ENCODE results near the gene HMGCL. TPM values are rescaled to one million over a fixed set of nuclear protein-coding genes. Genes with fewer than 3 reads are reported as not detected.

Gene HMGCL
- 10 to 100 TPM; 45.2 to 83.4 (median 62.6) TPM for total RNA-seq
- long read RNA-seq, donor 1, transcript HMGCL-203 (9 exons, 1,600 nt), result major isoform, 87 of 100 reads
- long read RNA-seq, donor 1, partial matches to known transcripts, result 6 of 100 reads
- long read RNA-seq, donor 1, other reads (novel, unspliced or antisense), result 4 of 100 reads
- long read RNA-seq, donor 2, transcript HMGCL-203 (9 exons, 1,600 nt), result major isoform, 65 of 76 reads
- long read RNA-seq, donor 2, partial matches to known transcripts, result 1 of 76 reads
- long read RNA-seq, donor 2, other reads (novel, unspliced or antisense), result 10 of 76 reads

GRCh38 chr1:23825076-23825761 lies at the start of gene HMGCL:
Gene HMGCL, minus strand, starts transcription at chr1:23825429. Its CDS starts 14 bp downstream, at chr1:23825415.
- Histone ChIP-seq H3K36me3 (ENCODE audit: low read depth) (no peaks in the 10 kb centered on the region), H3K9me3 (no peaks in the 10 kb centered on the region), H3K4me3 (peak within 1 kb of the TSS; percentile 58), H3K4me1 (ENCODE audit: low read depth) (peaks cover 5% of the 10 kb centered on the region)
- peak; percentile 100 for ATAC-seq
- TF ChIP-seq CTCF (IDR thresholded peaks at IDR 0.05), result no peak
- peak; percentile 94 to 95 (median 94) for DNase-seq
- intact Hi-C loops (cut with DNase I, micrococcal nuclease), result no loop called here

DNA sequence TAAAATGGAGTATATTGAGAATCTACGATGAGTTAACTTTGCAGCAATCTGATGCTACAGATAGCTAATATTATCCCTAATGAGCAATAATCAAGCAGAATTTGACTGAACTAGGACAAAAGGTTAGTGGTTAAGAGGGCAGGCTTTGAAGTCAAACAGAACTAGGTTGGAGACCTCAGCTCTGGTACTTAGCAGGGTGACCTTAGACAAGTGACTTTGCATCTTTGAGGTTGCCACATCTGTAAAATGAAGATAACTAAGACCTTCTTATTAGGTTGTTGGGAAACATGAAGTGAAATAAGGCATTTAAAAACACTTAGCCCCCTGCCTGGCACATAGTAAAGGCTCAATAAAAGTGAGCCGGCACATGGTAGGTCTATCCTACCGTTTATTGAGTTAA lies 47.2 kb upstream of the HMGCL start:
- Histone ChIP-seq H3K9me3 (no peaks in the 10 kb centered on the region), H3K4me1 (ENCODE audit: low read depth) (peaks cover under 1% of the 10 kb centered on the region), H3K4me3 (no peak overlapping the region), H3K36me3 (ENCODE audit: low read depth) (no peaks in the 10 kb centered on the region)
- ATAC-seq (no peak), DNase-seq (no peak)
- intact Hi-C loops (cut with DNase I, micrococcal nuclease), result no loop called here
- no peak for TF ChIP-seq CTCF (IDR thresholded peaks at IDR 0.05)

- Histone ChIP-seq H3K9me3 (no peaks in the 10 kb centered on the region), H3K36me3 (ENCODE audit: low read depth) (no peaks in the 10 kb centered on the region), H3K4me1 (ENCODE audit: low read depth) (peaks cover 17% of the 10 kb centered on the region), H3K4me3 (no peak overlapping the region)
- TF ChIP-seq CTCF (IDR thresholded peaks at IDR 0.05), result no peak
- no peak for ATAC-seq
- DNase-seq, result no peak
- intact Hi-C loops (cut with DNase I, micrococcal nuclease), result loop anchor here (5.0 to 10.0 kb wide), 2 partner anchors 54 to 57 kb away; no protein-coding TSS in a partner anchor
Observed at GRCh38 chr1:23869051-23869450, 43.8 kb upstream of the HMGCL start.

DNA sequence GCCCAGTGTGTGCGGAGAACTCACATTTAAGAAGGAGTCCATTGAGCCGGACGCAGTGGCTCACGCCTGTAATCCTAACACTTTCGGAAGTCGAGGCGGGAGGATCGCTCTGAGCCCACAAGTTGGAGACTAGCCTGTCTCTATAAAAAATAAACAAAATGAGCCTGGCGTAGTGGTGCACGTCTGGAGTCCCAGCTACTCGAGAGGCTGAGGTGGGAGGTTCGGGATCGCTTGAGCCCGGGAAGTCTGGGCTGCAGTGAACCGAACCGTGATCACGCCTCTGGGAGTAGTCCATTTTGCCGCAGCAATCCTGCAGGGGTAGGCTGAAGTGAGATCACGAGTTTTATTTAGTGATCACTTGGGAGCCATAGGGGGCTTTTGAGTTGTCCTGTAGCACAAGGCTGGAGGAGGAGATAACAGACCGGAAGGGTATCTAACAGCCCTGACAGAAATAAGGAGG lies 43.4 kb upstream of the HMGCL start:
- ATAC-seq, result peak; percentile 12
- peaks cover 17% of the 10 kb centered on the region for H3K4me1 ChIP-seq (ENCODE audit: low read depth)
- H3K4me3 ChIP-seq, result peak overlapping the region; percentile 85
- intact Hi-C loops (cut with DNase I, micrococcal nuclease), result loop anchor here (5.0 to 10.0 kb wide), 2 partner anchors 54 to 56 kb away; no protein-coding TSS in a partner anchor
- no peaks in the 10 kb centered on the region for H3K9me3 ChIP-seq
- DNase-seq, result no peak
- no peaks in the 10 kb centered on the region for H3K36me3 ChIP-seq (ENCODE audit: low read depth)
- no peak for TF ChIP-seq CTCF (IDR thresholded peaks at IDR 0.05)

GRCh38 chr1:23867895-23868556 lies 42.8 kb upstream of the HMGCL start, which contains the start of gene FUCA1:
Gene FUCA1, minus strand, starts transcription at chr1:23868290. Its CDS starts 4 bp downstream, at chr1:23868286.
- intact Hi-C loops (cut with DNase I, micrococcal nuclease), result loop anchor here (5.0 to 10.0 kb wide), 2 partner anchors 53 to 56 kb away; no protein-coding TSS in a partner anchor
- DNase-seq (peak; percentile 96 to 97 (median 97)), ATAC-seq (peak; percentile 99)
- Histone ChIP-seq H3K4me3 (peak within 1 kb of the TSS; percentile 85), H3K9me3 (no peaks in the 10 kb centered on the region), H3K36me3 (ENCODE audit: low read depth) (no peaks in the 10 kb centered on the region), H3K4me1 (ENCODE audit: low read depth) (peaks cover 17% of the 10 kb centered on the region)
- TF ChIP-seq CTCF (IDR thresholded peaks at IDR 0.05), result peak; percentile 91
